Measurements from ENCODE around the gene PISD.
"Not testable (repeated sequence)": the region's sequence is repeated elsewhere in the genome, so short reads cannot be mapped to it uniquely, and the experiment has no call there.

PISD gene

GRCh38 chr22:31604746-31605705, 57.0 kb downstream of the PISD start:
- no peak for DNase-seq

- DNase-seq: peak; percentile 6
Measured at GRCh38 chr22:31604137-31604705, 57.8 kb downstream of the PISD start.

GRCh38 chr22:31603574-31603973, 58.4 kb downstream of the PISD start:
- no peak for DNase-seq

- DNase-seq: no peak
Measured at GRCh38 chr22:31603081-31603525, 58.9 kb downstream of the PISD start.

GRCh38 chr22:31602259-31602952, 59.6 kb downstream of the PISD start:
- no peak for DNase-seq

- DNase-seq: no peak
Measured at GRCh38 chr22:31595271-31595670, 66.7 kb downstream of the PISD start.

- DNase-seq: not testable (repeated sequence)
Measured at GRCh38 chr22:31590161-31590560, 71.9 kb downstream of the PISD start.

- no peak for DNase-seq
Measured at GRCh38 chr22:31588970-31589675, 72.9 kb downstream of the PISD start.

- DNase-seq: no peak
Measured at GRCh38 chr22:31586137-31586920, 75.7 kb downstream of the PISD start.

GRCh38 chr22:31585161-31585859, 76.7 kb downstream of the PISD start:
- DNase-seq: no peak

GRCh38 chr22:31584804-31585160, 77.2 kb downstream of the PISD start:
- no peak for DNase-seq

GRCh38 chr22:31583861-31584485, 78.0 kb downstream of the PISD start:
- DNase-seq: no peak

GRCh38 chr22:31579835-31580242, 82.2 kb downstream of the PISD start:
- peak; percentile 76 for DNase-seq

- no peak for DNase-seq
Measured at GRCh38 chr22:31578171-31578570, 83.8 kb downstream of the PISD start.

GRCh38 chr22:31577711-31578110, 84.3 kb downstream of the PISD start:
- DNase-seq: no peak

- no peak for DNase-seq
Measured at GRCh38 chr22:31575190-31575589, 86.8 kb downstream of the PISD start.

GRCh38 chr22:31574055-31574670, 87.9 kb downstream of the PISD start:
- DNase-seq: no peak

- no peak for DNase-seq
Measured at GRCh38 chr22:31572939-31573338, 89.1 kb downstream of the PISD start.

- no peak for DNase-seq
Measured at GRCh38 chr22:31569126-31569525, 92.9 kb downstream of the PISD start.

All from NCI-H2029 (cell line).